Panc1 (cell line): ENCODE results near the gene NRCAM. TPM values are rescaled to one million over a fixed set of nuclear protein-coding genes. Genes with fewer than 3 reads are reported as not detected.

ENCODE experiments used
- ATAC-seq: fragments of 200-7000 bp; cut with Tn5 transposase; 2 replicates; pipeline ENCODE4 v1.9.1; 2020; ENCODE audit warnings: mild to moderate bottlenecking, moderate library complexity
- BruUV-seq: library from RNA; stranded (reverse); fragments of 400-500 nt; replicated peaks from 2 replicates; lab custom pipeline; 2021; lab: Mats Ljungman, UMichigan
- CTCF ChIA-PET: fragments of 300-600 bp; sonication (Branson Sonifier 250); formaldehyde crosslinking; loops from one replicate; lab custom pipeline; 2022; ENCODE audit warnings: antibody characterized with exemption; lab: Charles Lee
- POLR2A ChIA-PET: fragments of 300-600 bp; sonication (Branson Sonifier 250); formaldehyde crosslinking; loops from one replicate; lab custom pipeline; 2022; ENCODE audit warnings: antibody characterized with exemption; lab: Charles Lee
- DNase-seq: peaks from one replicate; pipeline ENCODE4 v3.0.0-alpha.2; 2010; ENCODE audit warnings: low read depth, low spot score
- H3K27ac ChIP-seq: 2 replicates; pipeline ENCODE4 v1.5.1; 2011; ENCODE audit warnings: mild to moderate bottlenecking, low read length, inconsistent platforms
- H3K27me3 ChIP-seq: fragments of 200-500 bp; sonication (Bioruptor generic); 2 replicates; pipeline ENCODE4 v1.6.0; 2014; ENCODE audit warnings: low read length, inconsistent platforms; ENCODE audit not compliant: control insufficient read depth, insufficient read depth
- H3K36me3 ChIP-seq: fragments of 200-500 bp; sonication (Bioruptor generic); 2 replicates; pipeline ENCODE4 v1.5.1; 2014; ENCODE audit warnings: inconsistent platforms, mild to moderate bottlenecking, low read length, moderate library complexity; ENCODE audit not compliant: control insufficient read depth, insufficient read depth
- H3K4me1 ChIP-seq: 2 replicates; pipeline ENCODE4 v1.5.1; 2011; ENCODE audit warnings: inconsistent platforms, mild to moderate bottlenecking, low read length, moderate library complexity; ENCODE audit not compliant: control insufficient read depth, insufficient read depth
- H3K4me3 ChIP-seq, 2 experiments: 2 replicates each; pipeline ENCODE4 v1.5.1; 2011 to 2012; ENCODE audit warnings: low read depth in 2 of 2, low read length in 2 of 2, mild to moderate bottlenecking in 2 of 2, inconsistent platforms in 1 of 2, moderate library complexity in 1 of 2
- H3K9me3 ChIP-seq: fragments of 200-500 bp; sonication (Bioruptor generic); 2 replicates; pipeline ENCODE4 v1.5.1; 2014; ENCODE audit warnings: low read depth, mild to moderate bottlenecking, inconsistent platforms, low read length, moderate library complexity; ENCODE audit not compliant: control insufficient read depth, insufficient read depth
- CTCF ChIP-seq: fragments of 450-650 bp; IDR thresholded peaks from 2 replicates; pipeline ENCODE4 v1.5.1; 2017; ENCODE audit warnings: mild to moderate bottlenecking
- POLR2AphosphoS5 ChIP-seq: IDR thresholded peaks from 2 replicates; pipeline ENCODE4 v1.6.1; 2012; ENCODE audit warnings: mild to moderate bottlenecking, low read depth, low read length, moderate library complexity
- REST ChIP-seq, 2 experiments: IDR thresholded peaks; 2 replicates each; pipeline ENCODE4 v1.6.1; 2011 to 2012; ENCODE audit warnings: low read depth in 2 of 2, control low read depth in 1 of 2, low read length in 1 of 2, mild to moderate bottlenecking in 1 of 2, moderate library complexity in 1 of 2; ENCODE audit not compliant: insufficient read depth in 1 of 2
- SIN3A ChIP-seq: IDR thresholded peaks from 2 replicates; pipeline ENCODE4 v1.6.1; 2012; ENCODE audit warnings: low read depth, mild to moderate bottlenecking, low read length, moderate library complexity, borderline replicate concordance; ENCODE audit not compliant: insufficient read depth
- TCF7L2 ChIP-seq: IDR thresholded peaks from 2 replicates; pipeline ENCODE4 v1.6.1; 2011; ENCODE audit warnings: mild to moderate bottlenecking, low read depth, low read length, inconsistent platforms
- in situ Hi-C: cut with HindIII; loops from 2 replicates; pipeline ENCODE4 v1.10.0; 2016; ENCODE audit warnings: low sequenced_read_pairs, low pct_unique_long_range_greater_than_20kb
- intact Hi-C: fragments of 100-400 bp; cut with micrococcal nuclease; formaldehyde crosslinking; loops from one replicate; pipeline ENCODE4 v1.10.0; 2022; ENCODE audit not compliant: unreplicated experiment
- total RNA-seq: library from RNA; stranded (reverse); gene quantifications from one replicate; pipeline ENCODE4 v1.2.1, GENCODE V29; 2021; ENCODE audit not compliant: unreplicated experiment

Gene NRCAM
- total RNA-seq, 1 experiment from 2014 or later, result 0.21 TPM

DNA sequence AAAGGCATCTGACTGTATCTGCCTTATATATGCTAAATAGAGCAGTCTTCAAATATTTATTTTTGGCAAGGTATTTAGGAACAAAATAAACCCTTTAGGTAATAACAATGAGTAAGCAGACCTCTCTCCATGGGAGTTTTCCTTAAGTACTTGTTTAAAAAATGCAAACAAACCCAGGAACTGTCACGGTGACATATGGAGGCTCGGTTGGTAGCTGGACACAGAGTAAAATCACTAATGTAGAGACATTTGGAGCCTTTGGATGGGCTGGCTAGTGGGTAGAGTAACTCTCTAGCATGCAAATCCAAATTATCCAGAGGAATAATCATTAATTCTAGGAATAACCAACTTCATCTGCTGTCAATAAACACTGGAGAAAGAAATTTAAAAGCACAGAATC lies 254.5 kb downstream of the NRCAM start:
- ATAC-seq (no peak), DNase-seq (no peak)
- no TSS peak for BruUV-seq
- Histone ChIP-seq H3K9me3 (no peaks in the 10 kb centered on the region), H3K4me3 (no peak overlapping the region), H3K27ac (no peak overlapping the region), H3K36me3 (no peaks in the 10 kb centered on the region), H3K27me3 (0 out of 2 replicates have a peak, but pooled peaks cover 2% of the 10 kb centered on the region), H3K4me1 (no peaks in the 10 kb centered on the region)
- no peak for TF ChIP-seq POLR2AphosphoS5
- ChIA-PET POLR2A (no interaction called here), CTCF (no interaction called here)
- intact Hi-C loops (no loop called here), in situ Hi-C loops (no loop called here)

DNA sequence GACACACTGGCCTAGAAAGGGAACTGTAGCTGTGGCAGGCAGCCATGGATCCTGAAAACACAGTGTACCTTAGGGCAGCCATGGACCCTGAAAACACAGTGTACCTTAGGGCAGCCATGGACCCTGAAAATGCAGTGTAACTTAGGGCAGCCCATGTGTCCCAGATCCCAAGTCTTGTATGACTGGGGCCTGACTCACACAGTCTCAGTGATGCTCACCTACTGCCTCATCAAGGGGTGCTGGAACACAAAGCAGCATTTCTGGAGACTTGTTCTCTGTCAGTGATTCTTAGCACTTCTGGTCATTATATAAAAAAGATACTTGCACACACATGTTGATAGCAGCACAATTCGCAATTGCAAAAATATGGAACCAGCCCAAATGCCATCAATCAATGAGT lies 255.9 kb downstream of the NRCAM start:
- no TSS peak for BruUV-seq
- no peaks in the 10 kb centered on the region for H3K36me3 ChIP-seq
- H3K4me3 ChIP-seq, result no peak overlapping the region
- H3K4me1 ChIP-seq, result no peaks in the 10 kb centered on the region
- ATAC-seq (no peak), DNase-seq (no peak)
- H3K27ac ChIP-seq, result no peak overlapping the region
- intact Hi-C loops, result no loop called here
- POLR2A ChIA-PET, result no interaction called here
- in situ Hi-C loops, result no loop called here
- no peaks in the 10 kb centered on the region for H3K9me3 ChIP-seq
- 0 out of 2 replicates have a peak, but pooled peaks cover 2% of the 10 kb centered on the region for H3K27me3 ChIP-seq
- CTCF ChIA-PET, result no interaction called here
- no peak for TF ChIP-seq REST (IDR thresholded peaks at IDR 0.05; ENCODE audit: insufficient read depth in 1 of 2, low read depth in 2 of 2, low read length in 1 of 2)
- TF ChIP-seq POLR2AphosphoS5, result no peak
- no peak for TF ChIP-seq CTCF
- TF ChIP-seq TCF7L2, result no peak
- no peak for TF ChIP-seq SIN3A

DNA sequence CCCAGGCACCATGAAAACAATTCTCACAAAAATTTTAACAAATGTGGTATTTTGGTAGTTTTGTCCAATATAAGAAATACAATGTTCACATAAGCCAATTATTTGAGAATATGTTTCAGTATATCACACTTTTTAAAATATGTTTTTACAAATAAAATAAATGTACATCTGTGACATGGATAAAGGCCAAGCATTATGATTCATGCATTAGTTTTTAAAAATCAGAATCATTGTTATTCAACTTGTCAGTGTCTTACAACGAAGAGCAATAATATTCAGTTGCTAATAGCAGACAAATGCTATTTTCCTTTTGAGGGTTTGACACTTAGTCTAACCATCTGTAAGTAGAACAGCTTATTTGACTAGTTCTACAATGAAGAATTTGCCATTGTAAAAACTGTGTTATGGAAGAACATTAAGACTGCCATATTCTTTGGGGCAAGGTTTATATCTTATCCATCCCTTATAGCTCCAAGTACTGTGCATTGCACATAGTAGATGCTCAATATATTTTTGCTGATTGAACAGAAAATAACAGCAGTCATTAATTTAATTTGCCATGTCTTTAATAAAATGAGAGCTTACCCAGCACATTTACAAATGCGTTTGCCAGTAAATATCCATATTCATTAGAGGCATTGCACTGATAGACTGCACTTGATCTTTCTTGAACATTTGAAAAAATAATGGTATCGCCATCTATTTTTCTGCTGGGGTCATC lies 258.7 kb downstream of the NRCAM start:
- Histone ChIP-seq H3K36me3 (no peaks in the 10 kb centered on the region), H3K9me3 (no peaks in the 10 kb centered on the region), H3K27ac (no peak overlapping the region), H3K27me3 (0 out of 2 replicates have a peak, but pooled peaks cover 2% of the 10 kb centered on the region), H3K4me3 (no peak overlapping the region), H3K4me1 (no peaks in the 10 kb centered on the region)
- ChIA-PET CTCF (no interaction called here), POLR2A (no interaction called here)
- in situ Hi-C loops (no loop called here), intact Hi-C loops (no loop called here)
- BruUV-seq, result no TSS peak
- no peak for DNase-seq
- ATAC-seq, result no peak
- TF ChIP-seq POLR2AphosphoS5, result no peak
- TF ChIP-seq CTCF, result no peak
- no peak for TF ChIP-seq TCF7L2
- TF ChIP-seq REST (IDR thresholded peaks at IDR 0.05; ENCODE audit: insufficient read depth in 1 of 2, low read depth in 2 of 2, low read length in 1 of 2), result no peak
- no peak for TF ChIP-seq SIN3A
